OCI-LY3 (cell line): ENCODE measurements around the gene SWAP70.

Experiments
- H2AFZ ChIP-seq: fragments of 200-600, 300-600 bp; shearing (Covaris generic); 2 replicates; pipeline ENCODE4 v1.6.0; 2014; ENCODE audit warnings: antibody characterized with exemption, low read depth, low read length
- H3K27ac ChIP-seq: fragments of 200-600, 300-600 bp; sonication (generic); 2 replicates; pipeline ENCODE4 v1.5.1; 2014; ENCODE audit warnings: mild to moderate bottlenecking, low read length, moderate library complexity, mixed read lengths
- H3K27me3 ChIP-seq: fragments of 200-600, 300-600 bp; sonication (generic); 2 replicates; pipeline ENCODE4 v1.6.1; 2014; ENCODE audit warnings: low read depth, low read length, mixed read lengths
- H3K36me3 ChIP-seq: fragments of 200-600, 300-600 bp; sonication (generic); replicated peaks from 2 replicates; pipeline ENCODE3; 2014; ENCODE audit warnings: low read depth, low read length, mixed read lengths
- H3K4me1 ChIP-seq: fragments of 300-600, 200-600 bp; sonication (generic); 2 replicates; pipeline ENCODE4 v1.6.1; 2014; ENCODE audit warnings: low read length, mixed read lengths
- H3K4me2 ChIP-seq: fragments of 200-600, 300-600 bp; sonication (generic); 2 replicates; pipeline ENCODE4 v1.6.1; 2014; ENCODE audit warnings: low read length, mixed read lengths
- H3K4me3 ChIP-seq: fragments of 300-600, 200-600 bp; sonication (generic); 2 replicates; pipeline ENCODE4 v1.5.1; 2014; ENCODE audit warnings: antibody characterized with exemption, mild to moderate bottlenecking, low read length, moderate library complexity
- H3K79me2 ChIP-seq: fragments of 300-600, 200-600 bp; shearing (Covaris generic); 2 replicates; pipeline ENCODE4 v1.6.1; 2014; ENCODE audit warnings: mild to moderate bottlenecking, low read length, mixed read lengths
- H3K9ac ChIP-seq: fragments of 300-600, 200-600 bp; shearing (Covaris generic); 2 replicates; pipeline ENCODE4 v1.6.0; 2014; ENCODE audit warnings: mild to moderate bottlenecking, low read length, moderate library complexity
- H3K9me3 ChIP-seq: fragments of 200-600, 300-600 bp; shearing (Covaris generic); 2 replicates; pipeline ENCODE4 v1.6.1; 2014; ENCODE audit warnings: low read length, mixed read lengths; ENCODE audit not compliant: insufficient read depth
- H4K20me1 ChIP-seq: fragments of 200-600, 300-600 bp; sonication (generic); 2 replicates; pipeline ENCODE4 v1.6.1; 2016; ENCODE audit warnings: low read length, mixed read lengths; ENCODE audit not compliant: insufficient read depth
- EZH2phosphoT487 ChIP-seq: fragments of 200-600 bp; shearing (Covaris generic); IDR thresholded peaks from 2 replicates; pipeline ENCODE4 v1.6.1; 2018; ENCODE audit warnings: antibody characterized with exemption, mixed run types, low read depth
- TF ChIP-seq, protein P1 (sequence below): fragments of 200-600, 300-600 bp; sonication (generic); IDR thresholded peaks from 2 replicates; pipeline ENCODE4 v1.5.1; 2014; ENCODE audit warnings: antibody characterized with exemption, low read length, low read depth

The SWAP70 gene

DNA sequence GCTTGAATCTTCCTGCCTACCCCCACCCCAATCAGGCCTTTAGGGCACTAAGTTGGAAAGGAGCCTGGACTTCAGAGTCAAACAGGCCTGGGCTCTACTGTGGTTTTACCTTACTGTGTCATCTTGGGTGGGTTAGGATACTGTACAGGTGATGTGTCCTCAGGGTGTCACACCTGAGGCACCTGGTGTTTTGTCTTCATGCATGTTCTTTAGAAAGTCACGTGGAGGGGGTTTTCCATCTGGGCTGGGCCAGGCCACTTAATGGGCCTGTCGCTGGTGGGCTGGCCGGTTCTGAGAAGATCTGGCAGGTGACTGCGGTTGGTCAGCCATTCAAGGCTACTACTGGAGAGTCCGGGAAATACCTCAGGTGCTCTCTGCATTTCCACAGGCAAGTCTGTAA lies 92.6 kb downstream of the SWAP70 start:
- H3K27ac ChIP-seq = peak overlapping the region; percentile 76
- no peak for TF ChIP-seq EZH2phosphoT487
- TF ChIP-seq, protein P1, sequence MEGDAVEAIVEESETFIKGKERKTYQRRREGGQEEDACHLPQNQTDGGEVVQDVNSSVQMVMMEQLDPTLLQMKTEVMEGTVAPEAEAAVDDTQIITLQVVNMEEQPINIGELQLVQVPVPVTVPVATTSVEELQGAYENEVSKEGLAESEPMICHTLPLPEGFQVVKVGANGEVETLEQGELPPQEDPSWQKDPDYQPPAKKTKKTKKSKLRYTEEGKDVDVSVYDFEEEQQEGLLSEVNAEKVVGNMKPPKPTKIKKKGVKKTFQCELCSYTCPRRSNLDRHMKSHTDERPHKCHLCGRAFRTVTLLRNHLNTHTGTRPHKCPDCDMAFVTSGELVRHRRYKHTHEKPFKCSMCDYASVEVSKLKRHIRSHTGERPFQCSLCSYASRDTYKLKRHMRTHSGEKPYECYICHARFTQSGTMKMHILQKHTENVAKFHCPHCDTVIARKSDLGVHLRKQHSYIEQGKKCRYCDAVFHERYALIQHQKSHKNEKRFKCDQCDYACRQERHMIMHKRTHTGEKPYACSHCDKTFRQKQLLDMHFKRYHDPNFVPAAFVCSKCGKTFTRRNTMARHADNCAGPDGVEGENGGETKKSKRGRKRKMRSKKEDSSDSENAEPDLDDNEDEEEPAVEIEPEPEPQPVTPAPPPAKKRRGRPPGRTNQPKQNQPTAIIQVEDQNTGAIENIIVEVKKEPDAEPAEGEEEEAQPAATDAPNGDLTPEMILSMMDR = no peak
- peak overlapping the region; percentile 94 for H3K4me2 ChIP-seq
- peaks cover 28% of the 10 kb centered on the region for H3K79me2 ChIP-seq
- no peaks in the 10 kb centered on the region for H3K27me3 ChIP-seq
- peak overlapping the region; percentile 5; the same call in 1 of the 2 replicates for H3K9ac ChIP-seq
- peaks cover 4% of the 10 kb centered on the region for H4K20me1 ChIP-seq
- peaks cover 15% of the 10 kb centered on the region for H3K36me3 ChIP-seq
- no peak overlapping the region for H2AFZ ChIP-seq
- no peak overlapping the region for H3K4me3 ChIP-seq
- no peaks in the 10 kb centered on the region for H3K9me3 ChIP-seq
- H3K4me1 ChIP-seq = peaks cover 81% of the 10 kb centered on the region

DNA sequence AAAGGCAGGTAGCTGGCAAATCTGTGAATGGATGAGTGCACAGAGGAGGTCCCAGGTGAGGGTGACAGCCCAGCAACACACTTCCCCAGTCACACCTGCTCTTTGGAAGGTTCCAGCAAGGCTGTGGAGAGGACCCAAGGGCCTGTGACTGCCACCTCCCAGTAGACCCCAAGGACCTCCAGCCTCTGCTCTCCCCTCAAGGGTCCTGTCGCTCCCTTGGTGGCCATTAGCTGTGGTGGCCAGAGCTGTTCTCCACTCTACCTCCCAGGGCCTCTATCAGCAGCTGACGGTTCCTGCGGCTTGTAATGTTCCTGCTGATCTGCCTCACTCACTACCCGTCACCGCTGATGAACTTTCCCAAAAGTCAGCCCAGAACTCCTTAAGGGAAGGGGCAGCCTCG lies 93.0 kb downstream of the SWAP70 start:
- H3K27me3 ChIP-seq = no peaks in the 10 kb centered on the region
- peaks cover 11% of the 10 kb centered on the region for H3K36me3 ChIP-seq
- H3K79me2 ChIP-seq = peaks cover 30% of the 10 kb centered on the region
- H3K4me2 ChIP-seq = peak overlapping the region; percentile 94
- no peak for TF ChIP-seq EZH2phosphoT487
- TF ChIP-seq, protein P1 = no peak
- no peak overlapping the region for H3K4me3 ChIP-seq
- H2AFZ ChIP-seq = no peak overlapping the region
- peak overlapping the region; percentile 76 for H3K27ac ChIP-seq
- H3K9ac ChIP-seq = no peak overlapping the region
- H4K20me1 ChIP-seq = peaks cover 4% of the 10 kb centered on the region
- no peaks in the 10 kb centered on the region for H3K9me3 ChIP-seq
- H3K4me1 ChIP-seq = peaks cover 77% of the 10 kb centered on the region

GRCh38 chr11:9757809-9758636 lies 94.1 kb downstream of the SWAP70 start:
- Histone ChIP-seq H3K4me3 (peak overlapping the region; percentile 85), H3K4me1 (peaks cover 67% of the 10 kb centered on the region), H2AFZ (peak overlapping the region; percentile 74; the same call in 1 of the 2 replicates), H3K36me3 (peaks cover 3% of the 10 kb centered on the region), H3K27me3 (no peaks in the 10 kb centered on the region), H3K9ac (peak overlapping the region; percentile 96), H3K79me2 (peaks cover 30% of the 10 kb centered on the region), H3K9me3 (no peaks in the 10 kb centered on the region), H4K20me1 (peaks cover 4% of the 10 kb centered on the region), H3K27ac (peak overlapping the region; percentile 90), H3K4me2 (peak overlapping the region; percentile 94)
- TF ChIP-seq, protein P1 = peak; percentile 56
- no peak for TF ChIP-seq EZH2phosphoT487

DNA sequence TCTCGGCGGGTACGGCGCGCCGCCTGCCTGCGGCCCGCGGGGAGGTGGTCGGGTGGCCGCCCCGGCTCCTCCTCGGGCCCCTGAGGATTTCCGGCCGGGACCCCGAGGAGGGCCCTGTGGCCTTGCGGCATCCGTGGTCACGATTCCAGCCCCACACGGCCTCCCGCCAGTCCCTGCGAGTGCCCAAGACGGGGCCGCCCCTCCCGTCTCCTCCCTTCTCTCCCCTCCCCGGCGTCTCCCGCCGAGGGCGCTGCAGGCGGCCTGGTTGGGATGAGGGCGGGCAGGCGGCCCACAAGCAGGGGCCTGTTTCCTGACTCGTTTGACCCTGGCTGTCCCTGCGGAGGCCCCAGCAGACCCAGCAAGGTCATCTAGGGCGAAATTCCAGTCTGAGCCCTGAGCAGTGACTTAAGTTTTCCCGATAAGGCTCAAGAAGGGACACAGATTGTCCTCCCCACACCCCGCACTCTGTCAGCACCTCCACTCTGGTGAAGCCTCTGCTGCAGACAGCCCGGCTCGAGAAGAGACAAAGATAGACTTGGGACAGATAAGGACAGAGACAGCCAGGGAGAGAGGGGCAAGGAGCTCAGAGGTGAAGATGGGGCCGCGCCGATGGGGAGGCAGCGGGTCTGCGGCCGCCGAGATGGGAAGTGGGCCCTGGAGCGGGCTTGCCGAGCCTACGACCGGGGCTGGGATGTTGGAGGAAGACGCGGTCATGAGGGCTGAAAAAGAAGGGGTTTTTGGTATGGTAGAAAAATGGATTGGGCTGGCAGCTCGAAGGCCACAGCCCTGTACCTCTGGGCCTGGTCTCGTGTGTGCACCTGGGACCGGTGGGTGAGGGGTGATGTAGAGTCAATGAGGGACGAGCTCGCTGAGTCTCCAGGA lies 95.0 kb downstream of the SWAP70 start:
- Histone ChIP-seq H3K4me1 (peaks cover 61% of the 10 kb centered on the region), H3K9me3 (no peaks in the 10 kb centered on the region), H3K27me3 (no peaks in the 10 kb centered on the region), H4K20me1 (peaks cover 4% of the 10 kb centered on the region; the same call in 1 of the 2 replicates), H3K4me3 (peak overlapping the region; percentile 85), H2AFZ (peak overlapping the region; percentile 34), H3K36me3 (no peaks in the 10 kb centered on the region), H3K27ac (peak overlapping the region; percentile 90), H3K4me2 (peak overlapping the region; percentile 94), H3K79me2 (peaks cover 29% of the 10 kb centered on the region), H3K9ac (peak overlapping the region; percentile 96)
- TF ChIP-seq, protein P1 = peak; percentile 19; the same call in 1 of the 2 replicates
- TF ChIP-seq EZH2phosphoT487 = no peak
